Inferior parietal cortex (tissue), 1 donor: Measurements from ENCODE around the gene SH2D7.

ENCODE experiments used
- DNase-seq: peaks from one replicate; pipeline ENCODE4 v3.0.0-alpha.2; 2016; ENCODE audit errors: extremely low spot score

SH2D7 gene

GRCh38 chr15:78092261-78093041 lies at the start of gene SH2D7:
TSS of gene SH2D7 (plus strand) at chr15:78092561. CDS start at chr15:78092585, 24 bp downstream.
- DNase-seq = no peak

- DNase-seq = no peak
These were observed 47.8 kb upstream of the SH2D7 start for GRCh38 chr15:78044407-78045155.

- DNase-seq = no peak
These were observed 47.2 kb upstream of the SH2D7 start for GRCh38 chr15:78045189-78045588.

- DNase-seq = no peak
These were observed 45.5 kb upstream of the SH2D7 start for GRCh38 chr15:78046796-78047341.

- DNase-seq = no peak
These were observed 44.4 kb upstream of the SH2D7 start for GRCh38 chr15:78047761-78048627.

- DNase-seq = no peak
These were observed 43.8 kb upstream of the SH2D7 start for GRCh38 chr15:78048628-78048920.

- no peak for DNase-seq
These were observed 42.5 kb upstream of the SH2D7 start for GRCh38 chr15:78049691-78050440.

- no peak for DNase-seq
These were observed 41.9 kb upstream of the SH2D7 start for GRCh38 chr15:78050441-78050809.

GRCh38 chr15:78050826-78051225 lies 41.5 kb upstream of the SH2D7 start:
- DNase-seq = no peak

GRCh38 chr15:78051596-78051995 lies 40.8 kb upstream of the SH2D7 start:
- no peak for DNase-seq

- DNase-seq = no peak
These were observed 40.4 kb upstream of the SH2D7 start for GRCh38 chr15:78052001-78052401.

GRCh38 chr15:78052545-78052944 lies 39.8 kb upstream of the SH2D7 start:
- DNase-seq = no peak

GRCh38 chr15:78054518-78054917 lies 37.8 kb upstream of the SH2D7 start:
- no peak for DNase-seq

GRCh38 chr15:78054966-78055365 lies 37.4 kb upstream of the SH2D7 start:
- DNase-seq = no peak

- no peak for DNase-seq
These were observed 36.2 kb upstream of the SH2D7 start for GRCh38 chr15:78055919-78056713.

- DNase-seq = no peak
These were observed 35.6 kb upstream of the SH2D7 start for GRCh38 chr15:78056714-78057269.

GRCh38 chr15:78057803-78058202 lies 34.6 kb upstream of the SH2D7 start:
- DNase-seq = no peak

- DNase-seq = no peak
These were observed 33.9 kb upstream of the SH2D7 start for GRCh38 chr15:78058401-78058935.

GRCh38 chr15:78059110-78059839 lies 33.1 kb upstream of the SH2D7 start:
- DNase-seq = no peak
